Stimulated activated CD8-positive, alpha-beta memory T cell treated with anti-CD3 and anti-CD28 coated beads, Interleukin-12 subunit alpha, Interleukin-12 subunit beta, amount 100 ng/mL, for 24 hours (primary cell): Measurements from ENCODE around the gene IFIT1.
"Not testable (repeated sequence)": the region's sequence is repeated elsewhere in the genome, so short reads cannot be mapped to it uniquely, and the experiment has no call there.

Experiments used
- DNase-seq: peaks from one replicate; pipeline ENCODE4 v3.0.0-alpha.2; 2020; ENCODE audit errors: extremely low read depth

Gene IFIT1

DNA sequence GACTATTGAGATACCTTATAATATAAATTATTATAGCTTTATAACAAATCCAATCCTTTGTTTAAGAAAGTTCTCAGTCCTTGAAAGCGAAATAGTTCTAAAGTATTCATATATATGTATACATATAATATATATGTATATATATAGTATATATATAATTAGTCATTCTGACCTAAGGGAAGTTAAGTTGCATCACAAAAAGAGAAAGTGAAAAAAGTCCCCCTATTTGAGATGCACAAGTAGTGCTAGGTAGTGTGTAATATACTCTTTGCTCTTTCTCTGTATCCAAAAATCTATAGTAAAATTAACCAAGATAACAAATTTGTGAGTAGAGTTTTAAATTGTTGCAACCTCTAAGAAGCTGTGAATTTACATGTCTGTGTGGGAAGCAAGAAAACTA lies 27.9 kb upstream of the IFIT1 start:
- no peak for DNase-seq

DNA sequence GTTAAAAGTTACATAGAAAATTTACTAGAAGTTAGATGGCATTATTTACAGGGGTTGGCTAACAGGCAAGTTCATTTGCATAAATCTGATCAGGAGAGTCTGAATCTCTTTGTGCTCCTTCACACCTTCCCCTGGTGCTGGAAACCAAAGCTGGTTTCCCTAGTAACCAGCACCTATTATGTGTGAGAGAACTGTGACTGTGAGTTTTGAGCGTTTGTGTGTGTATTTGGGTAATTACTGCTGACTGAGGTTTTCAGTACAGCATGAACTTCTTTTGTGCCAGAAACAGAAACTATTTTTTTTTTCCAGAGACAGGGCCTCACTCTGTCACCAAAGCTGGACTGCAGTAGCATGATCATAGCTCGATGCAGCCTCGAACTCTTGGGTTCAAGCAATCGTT lies 24.9 kb upstream of the IFIT1 start:
- DNase-seq = no peak

DNA sequence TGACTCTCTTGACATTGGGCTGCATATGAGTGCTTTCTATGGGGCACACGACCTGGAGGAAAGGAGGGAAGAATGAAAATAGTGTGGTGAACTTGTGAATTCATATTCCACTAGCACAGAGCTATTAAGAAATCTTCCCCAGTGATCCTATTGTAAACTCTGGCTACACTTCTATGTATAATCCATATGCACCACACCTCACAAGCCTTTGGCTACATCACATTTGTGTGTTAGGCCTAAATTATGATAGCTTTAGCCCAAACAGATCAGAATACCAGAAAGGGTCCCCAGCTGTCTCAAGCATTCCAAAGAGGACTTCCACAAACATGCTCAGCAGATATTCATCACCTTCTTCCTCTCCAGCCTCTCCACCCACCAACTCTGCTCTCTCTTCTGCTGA lies 24.3 kb upstream of the IFIT1 start:
- no peak for DNase-seq

DNA sequence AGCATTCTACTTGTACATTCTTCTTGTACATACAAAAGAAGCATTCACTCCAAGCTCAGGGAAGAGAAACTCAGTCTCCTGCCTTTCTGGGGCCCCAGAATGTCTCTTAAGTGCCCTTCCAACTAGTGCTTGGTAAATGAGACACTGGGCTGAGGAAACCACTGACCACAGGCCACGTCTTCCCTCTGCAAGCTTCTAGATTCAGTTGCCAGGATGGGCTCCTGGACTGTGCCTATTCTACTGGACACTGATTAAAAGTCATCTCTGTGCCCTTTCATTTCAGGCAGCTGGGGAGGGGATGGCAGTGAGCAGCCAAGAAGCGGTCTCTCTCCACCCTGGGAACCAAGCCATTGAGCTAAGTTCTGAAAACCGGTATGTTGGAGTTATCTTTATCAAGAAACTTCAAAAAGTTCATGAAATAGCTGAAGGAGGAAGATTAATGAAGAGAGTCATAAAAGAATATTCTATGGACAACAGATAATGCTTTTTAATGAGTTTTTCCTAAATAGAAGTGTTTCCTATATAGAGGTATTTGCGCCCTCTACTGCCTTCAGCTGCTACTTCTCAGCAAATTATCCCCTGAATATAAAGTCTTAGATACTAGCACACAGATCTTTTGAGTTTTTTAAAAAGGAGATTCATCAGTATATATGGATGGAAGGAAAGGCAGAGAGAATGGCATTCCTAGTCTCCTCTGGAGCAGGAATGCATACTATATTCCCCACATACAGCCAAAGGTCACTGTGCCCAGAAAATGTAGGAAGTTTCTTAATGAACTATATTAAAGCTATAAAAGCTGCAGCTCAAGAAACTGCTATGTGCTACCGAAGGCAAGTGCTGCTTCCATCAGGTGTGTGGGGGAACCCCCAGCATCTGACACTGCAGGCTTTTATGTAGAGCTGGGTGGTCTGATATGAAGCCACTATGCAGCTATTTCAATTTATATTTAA lies 23.0 kb upstream of the IFIT1 start:
- DNase-seq = no peak

DNA sequence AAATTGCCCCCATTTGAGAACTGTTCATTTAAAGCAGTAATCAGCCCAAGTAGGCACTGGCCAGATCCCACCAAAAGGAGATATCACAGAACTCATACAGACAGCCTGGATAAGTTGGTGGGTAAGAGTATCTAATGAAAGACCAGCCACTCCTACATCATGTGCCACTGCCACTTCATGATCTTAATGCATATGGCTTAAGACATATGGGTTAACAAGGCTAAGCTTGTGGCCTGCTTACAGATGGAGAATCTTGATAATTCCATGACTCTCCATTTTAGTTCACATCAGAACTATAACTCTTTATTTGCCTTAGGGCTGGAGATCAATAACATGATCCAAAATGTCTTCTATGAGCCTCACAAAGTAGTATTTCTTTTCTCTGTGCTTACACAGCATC lies 21.3 kb upstream of the IFIT1 start:
- DNase-seq = no peak

DNA sequence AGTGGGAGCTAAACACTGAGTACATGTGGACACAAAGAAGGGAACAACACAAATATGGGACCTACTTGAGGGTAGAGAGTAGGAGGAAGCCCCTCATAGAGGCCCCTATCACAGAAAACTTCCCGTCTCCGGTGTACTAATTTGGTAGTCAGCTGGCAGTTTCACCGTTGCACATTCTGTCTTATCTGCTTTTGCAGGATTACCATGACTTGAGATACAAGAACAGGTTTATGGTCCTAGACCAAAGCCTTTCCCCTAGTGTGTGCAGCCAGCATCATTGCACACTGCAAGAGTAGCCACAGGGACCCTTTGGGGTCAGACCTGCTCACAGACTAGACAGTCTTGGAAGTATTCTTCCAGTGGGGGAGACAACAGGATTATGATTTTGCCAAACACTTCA lies 20.4 kb upstream of the IFIT1 start:
- no peak for DNase-seq

DNA sequence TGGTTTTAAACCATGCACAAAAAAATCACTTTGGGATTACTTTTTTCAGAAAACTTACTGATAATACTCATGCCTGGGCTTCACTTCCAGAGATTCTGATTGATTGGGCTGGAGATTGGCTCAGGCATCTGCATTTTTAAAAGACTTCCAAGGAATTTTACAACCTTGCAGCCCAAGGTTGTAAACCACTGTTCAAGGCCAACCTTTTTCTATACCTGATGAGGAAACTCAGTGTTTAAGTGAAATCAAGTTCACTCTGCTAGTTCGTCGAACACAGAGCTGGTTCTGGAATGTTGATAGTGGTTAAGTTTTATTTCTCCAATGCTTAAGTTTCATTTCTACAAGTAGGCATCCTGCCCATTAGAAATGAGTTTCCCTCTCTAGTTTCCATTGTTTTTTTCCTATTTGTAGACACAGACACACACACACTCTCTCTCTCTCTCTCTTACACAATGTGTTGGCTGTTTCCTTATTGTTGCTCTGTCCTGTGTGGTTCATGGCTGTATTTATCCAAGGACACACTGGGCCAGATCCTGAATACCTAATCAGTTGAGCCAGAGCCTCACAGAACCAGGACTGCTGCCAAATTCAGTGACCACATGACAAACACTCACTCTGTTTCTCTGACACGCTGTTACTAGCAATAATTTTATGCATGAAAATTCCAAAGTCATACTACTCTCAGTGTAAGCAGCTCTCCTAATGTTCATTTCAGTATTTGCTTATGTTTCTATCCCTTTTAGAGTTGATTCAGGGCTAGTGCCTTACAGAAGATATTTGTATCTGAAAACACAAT lies 18.3 kb upstream of the IFIT1 start:
- DNase-seq = no peak

DNA sequence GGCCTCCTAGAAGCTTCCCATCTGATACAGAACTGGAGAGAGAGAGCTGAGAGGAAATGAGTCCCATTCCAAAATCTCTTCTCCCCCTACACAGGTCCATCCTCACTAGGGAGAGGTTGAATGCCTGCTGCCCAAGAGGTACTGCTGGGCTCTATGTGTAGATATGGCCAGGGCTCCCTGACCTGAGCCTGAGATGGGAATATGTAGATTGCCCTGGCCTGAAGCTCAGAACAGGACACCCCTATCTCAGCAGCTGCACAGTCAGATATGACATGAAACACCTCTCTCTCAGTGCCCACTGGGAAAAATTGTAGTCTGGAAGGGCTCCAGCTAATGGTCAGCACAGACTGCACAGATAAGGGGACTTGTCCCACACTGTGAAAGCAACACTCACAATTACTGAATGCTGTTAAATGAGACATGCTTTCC lies 17.7 kb upstream of the IFIT1 start:
- no peak for DNase-seq

DNA sequence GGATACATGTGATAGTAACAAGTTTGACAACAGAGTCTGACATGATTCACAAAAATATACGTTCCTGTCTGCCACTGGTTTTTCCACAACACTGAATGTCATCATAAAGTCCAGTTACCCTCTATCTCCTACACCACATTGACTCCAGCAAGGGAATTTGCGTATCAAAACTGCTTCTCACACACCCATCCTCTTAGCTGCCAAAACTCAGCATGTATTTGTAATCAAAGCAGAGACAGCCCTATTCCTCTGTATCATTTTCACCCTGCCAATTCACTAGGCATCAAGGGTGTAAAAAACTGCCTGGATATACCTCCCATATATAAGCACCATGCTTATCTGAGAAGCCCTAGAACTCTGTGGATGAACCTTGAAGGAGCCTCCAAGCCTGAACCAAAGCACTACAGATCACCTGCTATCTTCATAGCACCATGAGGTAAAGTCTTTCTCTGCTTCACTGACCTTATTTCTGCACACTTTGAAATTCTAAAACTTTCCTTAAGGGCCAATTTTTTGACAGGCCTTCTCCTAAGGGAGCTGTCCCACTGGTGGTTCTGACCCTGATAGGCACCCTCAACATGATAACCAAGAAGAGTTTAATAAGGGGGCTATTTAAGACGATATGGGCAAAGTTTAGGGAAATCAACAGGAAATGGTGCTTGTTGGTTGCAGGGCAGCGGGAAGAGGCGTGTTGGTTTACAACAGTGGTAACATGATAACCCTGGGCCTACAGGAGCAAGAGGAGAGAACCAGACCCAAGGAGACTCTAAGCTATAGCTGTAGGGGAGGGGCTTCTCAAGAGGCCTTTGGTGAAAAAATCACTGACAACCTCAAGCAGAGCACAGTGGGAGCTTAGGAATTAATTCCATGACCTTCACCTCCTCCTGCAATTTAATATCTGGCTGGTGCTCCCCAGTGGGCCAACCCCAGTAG lies 14.5 kb upstream of the IFIT1 start, which contains the start of gene IFIT1B:
Gene IFIT1B (plus strand): TSS at position 352 of the 933 bp plus-strand sequence. CDS start 80 bp downstream, at position 432.
- no peak for DNase-seq

DNA sequence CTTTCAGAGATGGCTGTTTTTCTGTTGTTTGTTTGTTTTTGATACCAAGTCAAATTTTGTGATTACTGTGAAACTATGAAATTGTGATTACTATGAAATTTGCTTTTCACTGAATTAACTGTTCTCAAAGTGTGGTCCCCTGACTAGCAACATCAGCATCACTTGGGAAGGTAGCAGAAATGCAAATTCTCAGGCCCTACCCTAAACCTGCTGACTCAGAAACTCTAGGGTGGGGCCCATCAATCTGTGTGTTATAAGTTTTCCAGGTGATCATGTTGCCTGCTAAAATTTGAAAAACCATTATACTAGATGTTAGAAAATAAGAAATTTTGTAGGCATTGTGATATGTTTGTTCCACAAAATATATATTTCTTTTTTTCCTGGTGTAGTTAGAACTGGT lies 13.3 kb upstream of the IFIT1 start:
- no peak for DNase-seq

DNA sequence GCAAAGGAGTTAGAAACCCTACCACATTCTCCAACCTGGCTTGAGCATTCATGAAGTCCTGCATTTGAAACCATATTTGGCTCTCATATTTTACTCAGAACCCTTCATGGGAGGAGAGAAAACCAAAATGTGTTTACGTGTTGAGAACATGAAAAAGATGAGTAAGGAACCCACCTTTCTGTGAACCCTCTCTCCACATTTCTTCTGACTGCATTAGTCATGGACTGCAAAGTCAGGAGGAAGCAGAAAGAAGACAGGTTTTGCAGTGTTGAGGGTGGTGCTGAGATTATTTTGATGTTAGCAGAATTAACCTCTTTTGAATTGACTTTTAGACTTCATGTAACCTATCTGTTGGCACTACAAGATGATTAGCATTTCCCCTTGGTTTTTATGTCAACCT lies 9.7 kb upstream of the IFIT1 start:
- no peak for DNase-seq

DNA sequence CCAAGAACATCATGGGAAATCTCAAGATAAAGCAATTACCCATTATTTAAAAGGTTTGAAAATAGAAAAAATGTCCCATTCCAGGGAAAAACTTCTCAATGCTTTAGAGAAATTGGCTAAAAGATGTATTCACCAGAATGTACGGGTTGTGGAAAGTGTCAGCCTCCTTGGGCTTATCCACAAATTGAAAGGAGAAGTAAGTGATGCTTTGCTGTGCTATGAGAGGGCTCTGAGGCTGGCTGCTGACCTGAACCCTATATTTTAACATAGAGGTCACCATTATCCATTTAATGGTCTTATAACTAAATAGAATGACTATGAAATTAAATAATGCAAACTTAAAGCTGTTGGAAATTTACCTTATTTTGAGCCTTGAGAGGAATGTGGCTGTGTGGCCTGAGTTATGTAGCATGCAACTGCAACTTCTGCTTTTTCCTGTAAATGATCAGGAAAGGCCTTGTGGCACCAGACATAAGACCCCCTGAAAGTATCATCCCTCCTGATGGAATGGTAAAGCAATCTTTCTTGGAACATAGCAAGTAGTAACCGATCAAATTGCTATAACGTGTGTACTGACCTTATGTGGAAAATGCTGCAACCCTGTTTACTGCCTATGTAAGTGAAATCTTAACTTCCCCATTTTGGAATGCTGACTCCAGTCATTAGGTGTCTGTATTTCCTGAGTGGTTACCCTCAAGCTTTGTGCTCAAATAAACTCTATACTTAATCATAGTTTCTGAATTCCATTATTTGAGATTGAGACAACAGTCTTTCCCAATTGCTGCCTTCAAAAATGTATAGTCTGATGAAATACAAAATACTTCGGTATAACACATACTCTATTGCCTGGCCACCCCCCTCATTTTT lies 7.7 kb upstream of the IFIT1 start:
- no peak for DNase-seq

DNA sequence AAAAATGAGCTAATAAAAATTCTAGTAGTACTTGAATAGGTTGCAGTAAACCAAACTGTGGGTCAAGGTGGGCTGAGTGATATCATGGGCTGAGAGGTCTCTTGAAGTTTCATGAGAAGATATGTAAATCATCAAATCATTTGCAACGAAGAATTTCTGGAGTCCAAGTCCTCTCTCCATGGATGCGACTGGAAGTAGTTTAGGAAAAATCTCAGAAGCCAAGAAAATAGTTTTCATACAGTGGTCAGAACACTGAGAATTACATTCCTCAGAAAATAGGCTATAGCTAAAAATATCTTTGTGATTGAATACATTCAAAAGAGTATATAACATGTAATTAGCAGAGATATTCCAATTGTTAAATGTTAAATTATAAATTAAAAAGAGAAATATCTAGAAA lies 3.6 kb upstream of the IFIT1 start:
- DNase-seq = no peak

DNA sequence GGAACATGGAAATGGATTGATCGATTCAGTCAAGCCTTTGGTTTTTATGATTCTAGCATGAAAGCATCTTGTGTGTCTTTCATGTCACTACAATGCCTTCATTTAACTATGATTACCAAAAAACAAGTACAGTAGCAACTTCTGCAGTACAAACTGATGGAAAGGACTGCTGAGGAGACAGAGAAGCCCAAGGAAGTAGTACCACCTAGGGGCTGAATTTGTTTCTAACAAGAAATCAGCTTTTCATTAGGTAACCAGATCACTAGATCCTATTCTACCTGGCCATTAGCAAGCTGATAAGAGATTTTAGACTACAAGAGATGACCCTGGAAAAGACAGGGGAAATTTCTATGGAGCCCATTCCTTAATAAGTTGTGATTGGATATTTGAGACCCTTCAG lies 3.2 kb upstream of the IFIT1 start:
- DNase-seq = no peak

DNA sequence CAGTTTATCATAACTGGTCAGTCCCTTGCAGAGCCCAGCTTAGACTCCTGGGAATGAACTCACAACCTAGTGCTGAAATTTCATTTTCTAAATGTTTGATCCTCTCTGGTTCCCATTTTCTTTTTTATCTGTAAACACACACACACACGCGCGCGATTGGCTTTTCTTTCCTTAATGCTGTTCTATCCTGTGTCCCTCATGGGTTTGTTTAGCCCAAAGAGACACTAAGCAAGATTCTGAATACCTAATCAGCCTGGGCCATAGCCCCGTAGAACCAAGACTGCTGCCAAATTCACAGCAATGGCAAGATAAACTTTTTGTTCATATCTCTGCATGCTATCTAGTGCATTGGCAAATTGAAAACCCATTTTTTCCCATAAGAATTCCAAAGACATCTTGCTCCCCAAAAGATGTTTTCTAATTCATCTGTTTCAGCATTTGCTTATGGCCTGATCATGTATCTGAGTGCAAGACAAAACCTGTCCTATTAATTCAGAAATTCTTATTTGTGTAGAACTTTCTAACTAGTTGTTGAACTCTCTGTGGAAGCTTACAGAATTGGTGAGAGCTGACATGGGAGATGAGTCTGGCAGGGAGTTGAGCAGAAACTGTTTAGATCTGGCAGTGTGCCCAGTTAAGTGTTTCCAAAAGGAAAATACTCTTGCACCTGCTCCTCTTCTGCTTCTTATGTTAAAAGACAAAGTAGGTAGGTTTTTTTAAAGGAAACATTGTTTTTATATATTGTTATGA lies 1.8 kb upstream of the IFIT1 start:
- DNase-seq = no peak

DNA sequence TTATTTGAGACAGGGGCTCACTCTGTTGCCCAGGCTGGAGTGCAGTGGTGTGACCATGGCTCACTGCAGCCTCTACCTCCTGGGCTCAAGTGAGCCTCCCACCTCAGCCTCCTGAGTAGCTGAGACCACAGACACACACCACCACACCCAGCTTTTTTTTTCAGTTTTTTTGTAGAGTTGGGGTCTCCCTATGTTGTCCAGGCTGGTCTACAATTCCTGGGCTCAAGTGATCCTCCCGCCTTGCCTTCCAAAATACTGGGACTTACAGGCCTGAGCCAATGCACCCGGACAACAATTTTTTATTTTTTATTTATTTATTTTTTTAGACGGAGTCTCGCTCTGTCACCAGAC lies 1.2 kb upstream of the IFIT1 start:
- not testable (repeated sequence) for DNase-seq

DNA sequence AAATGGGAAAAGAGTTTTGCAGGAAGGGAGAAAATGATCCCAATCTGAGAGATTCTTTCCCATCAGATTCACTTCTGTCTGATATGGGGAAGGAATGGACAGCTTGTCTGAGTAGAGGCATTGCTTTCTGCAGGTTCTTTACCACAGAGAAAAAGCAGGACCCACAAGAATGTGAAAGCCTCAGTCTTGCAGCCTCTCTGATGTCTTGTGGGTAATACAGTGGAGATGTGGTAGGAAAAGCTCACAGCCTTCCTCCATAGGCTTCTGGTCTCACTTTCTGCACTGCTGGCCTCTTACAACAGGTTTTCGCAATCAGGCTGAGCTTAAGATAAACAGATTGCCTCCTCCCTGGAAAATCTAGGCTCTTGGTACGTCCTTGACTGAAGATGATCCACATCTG lies 551 bp downstream of the IFIT1 start:
- DNase-seq = no peak

DNA sequence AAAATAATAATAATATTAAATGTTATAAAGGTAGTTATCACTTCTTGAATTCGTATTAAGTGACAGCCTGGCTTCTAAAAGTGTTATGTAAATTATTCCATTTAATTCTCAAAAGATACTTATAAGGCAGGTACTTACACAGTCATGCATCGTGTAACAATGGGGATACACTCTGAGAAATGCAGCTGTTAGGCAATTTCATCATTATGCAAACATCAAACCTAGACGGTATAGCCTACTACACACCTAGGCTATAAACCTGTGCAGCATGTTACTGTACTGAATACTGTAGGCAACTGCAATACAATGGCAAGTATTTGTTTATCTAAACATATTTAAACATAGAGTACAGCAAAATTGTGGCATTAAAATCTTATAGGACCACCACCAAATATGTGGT lies 1.5 kb downstream of the IFIT1 start:
- no peak for DNase-seq

DNA sequence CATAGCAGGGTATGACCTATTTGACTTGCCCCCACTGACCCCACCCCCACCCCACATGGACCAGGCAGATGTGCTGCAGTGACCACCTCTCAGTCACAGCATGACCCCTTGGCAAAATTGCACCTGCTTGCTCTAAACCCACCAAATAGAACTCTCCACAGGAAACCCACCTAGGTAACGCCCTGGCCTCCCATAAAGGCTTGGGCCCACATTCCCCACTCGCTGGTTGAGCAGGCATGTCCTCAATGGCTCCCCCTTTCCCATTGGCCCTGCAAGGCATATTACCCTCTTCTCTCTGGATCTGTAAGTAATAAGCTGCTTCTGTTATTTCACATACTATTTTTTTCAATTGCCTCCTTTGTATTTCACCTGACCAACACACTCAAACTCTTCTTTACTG lies 2.7 kb downstream of the IFIT1 start:
- no peak for DNase-seq
